ENCODE measurements around the gene CHRNA7.

DNA sequence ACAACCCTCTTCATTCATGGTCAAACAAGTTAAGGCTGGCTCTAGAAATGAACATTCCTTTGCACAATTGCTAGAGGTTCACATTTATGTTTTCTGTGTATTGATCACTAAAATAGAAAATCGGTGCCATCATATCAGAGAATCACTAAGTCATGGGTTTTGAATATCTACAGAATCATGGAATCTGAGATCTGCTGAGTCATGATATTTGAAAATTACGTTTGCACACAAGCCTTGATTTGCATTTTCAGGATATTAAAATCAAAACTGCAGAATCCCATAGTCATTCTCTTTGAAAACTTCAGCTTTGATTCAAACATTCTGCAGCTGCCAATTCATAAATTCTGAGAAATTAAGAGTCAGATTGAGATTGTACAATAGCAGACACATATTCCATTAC is 26.1 kb upstream of the CHRNA7 start:
- no peak for TF ChIP-seq EZH2 (IDR thresholded peaks at IDR 0.05)
- TF ChIP-seq POLR2AphosphoS5 (IDR thresholded peaks at IDR 0.05; ENCODE audit: borderline replicate concordance, low read depth, low read length): no peak

All from SK-N-MC (cell line).